SK-N-SH treated with all-trans-retinoic acid at 6 μM for 48 hours (cell line): ENCODE measurements around the gene LSM14A.

Experiments used
- ATAC-seq: fragments of 200-7000 bp; cut with Tn5 transposase; 3 replicates; pipeline ENCODE4 v1.9.1; 2020; ENCODE audit warnings: mild to moderate bottlenecking, moderate library complexity
- ARNTL ChIP-seq: fragments of 450-650 bp; formaldehyde crosslinking; IDR thresholded peaks from 2 replicates; pipeline ENCODE4 v1.5.0; 2020; ENCODE audit warnings: low read depth, mild to moderate bottlenecking, moderate library complexity, borderline replicate concordance
- BACH2 ChIP-seq: fragments of 250-450 bp; sonication (Bioruptor Pico); IDR thresholded peaks from 2 replicates; pipeline ENCODE4 v1.9.0; 2021; ENCODE audit warnings: mild to moderate bottlenecking, borderline replicate concordance
- CSDC2 ChIP-seq: fragments of 250-450 bp; sonication (Bioruptor Pico); IDR thresholded peaks from 2 replicates; pipeline ENCODE4 v1.5.0; 2020; ENCODE audit warnings: mild to moderate bottlenecking, moderate library complexity
- ESRRG ChIP-seq: fragments of 250-450 bp; sonication (Bioruptor Pico); IDR thresholded peaks from 2 replicates; pipeline ENCODE4 v1.6.1; 2021; ENCODE audit warnings: mild to moderate bottlenecking
- ISL1 ChIP-seq: fragments of 250-450 bp; sonication (Bioruptor Pico); IDR thresholded peaks from 2 replicates; pipeline ENCODE4 v2.1.2; 2022; ENCODE audit warnings: mild to moderate bottlenecking, moderate library complexity
- OSR1 ChIP-seq: fragments of 250-450 bp; sonication (Bioruptor Pico); IDR thresholded peaks from 2 replicates; pipeline ENCODE4 v1.8.0; 2022; ENCODE audit warnings: moderate library complexity, mild to moderate bottlenecking, inconsistent platforms
- PPARA ChIP-seq: fragments of 250-450 bp; sonication (Bioruptor Pico); IDR thresholded peaks from 2 replicates; pipeline ENCODE4 v1.5.0; 2020; ENCODE audit warnings: mild to moderate bottlenecking, borderline replicate concordance
- RARB ChIP-seq: fragments of 250-450 bp; sonication (Bioruptor Pico); IDR thresholded peaks from 2 replicates; pipeline ENCODE4 v1.8.0; 2021; ENCODE audit warnings: mild to moderate bottlenecking, moderate library complexity
- SNAI2 ChIP-seq: fragments of 250-450 bp; sonication (Bioruptor Pico); IDR thresholded peaks from 2 replicates; pipeline ENCODE4 v1.5.0; 2020; ENCODE audit warnings: mild to moderate bottlenecking, moderate library complexity
- TCF4 ChIP-seq: fragments of 250-450 bp; sonication (Bioruptor Pico); IDR thresholded peaks from 2 replicates; pipeline ENCODE4 v1.8.0; 2021; ENCODE audit warnings: mild to moderate bottlenecking, moderate library complexity, borderline replicate concordance
- ZC3H10 ChIP-seq: fragments of 250-450 bp; sonication (Bioruptor Pico); IDR thresholded peaks from 2 replicates; pipeline ENCODE4 v1.5.1; 2021; ENCODE audit warnings: mild to moderate bottlenecking, moderate library complexity
- ZFP3 ChIP-seq: fragments of 250-450 bp; sonication (Bioruptor Pico); IDR thresholded peaks from 2 replicates; pipeline ENCODE4 v1.5.0; 2020; ENCODE audit warnings: mild to moderate bottlenecking, moderate library complexity
- ZFP30 ChIP-seq: fragments of 450-650 bp; formaldehyde crosslinking; IDR thresholded peaks from 2 replicates; pipeline ENCODE4 v1.5.0; 2022; ENCODE audit warnings: mild to moderate bottlenecking, moderate library complexity
- ZNF70 ChIP-seq: fragments of 450-650 bp; formaldehyde crosslinking; IDR thresholded peaks from 2 replicates; pipeline ENCODE4 v1.5.0; 2020; ENCODE audit warnings: mild to moderate bottlenecking, moderate library complexity
- ZNF8 ChIP-seq: fragments of 450-650 bp; formaldehyde crosslinking; IDR thresholded peaks from 2 replicates; pipeline ENCODE4 v1.5.0; 2020; ENCODE audit warnings: mild to moderate bottlenecking, moderate library complexity
- TF ChIP-seq, protein P1 (sequence below): fragments of 250-450 bp; sonication (Bioruptor Pico); IDR thresholded peaks from 2 replicates; pipeline ENCODE4 v1.8.0; 2021; ENCODE audit warnings: low read depth, mild to moderate bottlenecking, moderate library complexity, borderline replicate concordance
- TF ChIP-seq, protein P2 (sequence below): fragments of 250-450 bp; sonication (Bioruptor Pico); IDR thresholded peaks from 2 replicates; pipeline ENCODE4 v1.5.0; 2020; ENCODE audit warnings: mild to moderate bottlenecking, moderate library complexity
- TF ChIP-seq, protein P3 (sequence below): fragments of 250-450 bp; sonication (Bioruptor Pico); IDR thresholded peaks from 2 replicates; pipeline ENCODE4 v1.5.1; 2020; ENCODE audit warnings: low read depth, mild to moderate bottlenecking, moderate library complexity
- TF ChIP-seq, protein P4 (sequence below): fragments of 250-450 bp; sonication (Bioruptor Pico); IDR thresholded peaks from 2 replicates; pipeline ENCODE4 v1.8.0; 2020; ENCODE audit warnings: mild to moderate bottlenecking, moderate library complexity, borderline replicate concordance

Gene LSM14A

DNA sequence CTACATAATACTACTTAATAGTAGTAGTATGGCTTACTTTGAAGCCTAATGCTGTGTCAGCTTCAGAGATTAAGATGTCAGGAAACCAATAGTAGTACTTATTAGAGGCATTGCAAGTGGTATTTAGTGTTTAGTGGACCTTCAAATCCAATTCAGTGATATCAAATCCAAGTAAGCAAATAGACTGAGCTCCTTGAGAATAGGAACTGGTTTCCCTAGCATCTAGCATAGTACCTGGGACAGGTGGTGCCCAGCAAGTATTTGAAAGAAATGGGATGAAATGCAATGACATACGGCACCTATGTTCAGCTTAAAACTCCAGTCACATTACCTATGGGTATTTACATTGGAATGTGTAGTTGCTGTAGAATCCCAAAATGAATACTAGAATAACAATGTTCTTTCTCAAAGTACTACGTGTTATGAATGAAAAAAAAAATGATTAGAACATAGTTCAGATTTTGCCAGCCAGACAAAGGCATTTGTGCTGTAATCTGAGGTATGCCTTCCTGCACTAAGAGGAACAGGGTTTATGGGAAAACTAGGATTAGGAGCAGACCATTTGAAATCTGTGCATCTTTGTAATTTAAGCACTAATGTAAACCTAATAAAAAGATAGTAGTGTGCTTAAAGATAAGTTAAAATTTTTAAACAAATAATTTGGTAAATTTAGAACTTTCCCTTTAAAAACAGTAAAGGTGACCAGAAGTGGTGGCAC, 17.1 kb downstream of the LSM14A start (continued):
- TF ChIP-seq, protein P1, sequence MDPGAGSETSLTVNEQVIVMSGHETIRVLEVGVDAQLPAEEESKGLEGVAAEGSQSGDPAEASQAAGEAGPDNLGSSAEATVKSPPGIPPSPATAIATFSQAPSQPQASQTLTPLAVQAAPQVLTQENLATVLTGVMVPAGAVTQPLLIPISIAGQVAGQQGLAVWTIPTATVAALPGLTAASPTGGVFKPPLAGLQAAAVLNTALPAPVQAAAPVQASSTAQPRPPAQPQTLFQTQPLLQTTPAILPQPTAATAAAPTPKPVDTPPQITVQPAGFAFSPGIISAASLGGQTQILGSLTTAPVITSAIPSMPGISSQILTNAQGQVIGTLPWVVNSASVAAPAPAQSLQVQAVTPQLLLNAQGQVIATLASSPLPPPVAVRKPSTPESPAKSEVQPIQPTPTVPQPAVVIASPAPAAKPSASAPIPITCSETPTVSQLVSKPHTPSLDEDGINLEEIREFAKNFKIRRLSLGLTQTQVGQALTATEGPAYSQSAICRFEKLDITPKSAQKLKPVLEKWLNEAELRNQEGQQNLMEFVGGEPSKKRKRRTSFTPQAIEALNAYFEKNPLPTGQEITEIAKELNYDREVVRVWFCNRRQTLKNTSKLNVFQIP (CRISPR knock-in tag): no peak
- TF ChIP-seq ZNF8 (CRISPR knock-in tag) (no peak), ISL1 (CRISPR knock-in tag) (no peak), PPARA (CRISPR knock-in tag) (no peak), TCF4 (CRISPR knock-in tag) (no peak), BACH2 (CRISPR knock-in tag) (no peak), OSR1 (CRISPR knock-in tag) (no peak), CSDC2 (CRISPR knock-in tag) (no peak), ZC3H10 (CRISPR knock-in tag) (no peak)
- TF ChIP-seq, all 23 proteins: peak for 0

DNA sequence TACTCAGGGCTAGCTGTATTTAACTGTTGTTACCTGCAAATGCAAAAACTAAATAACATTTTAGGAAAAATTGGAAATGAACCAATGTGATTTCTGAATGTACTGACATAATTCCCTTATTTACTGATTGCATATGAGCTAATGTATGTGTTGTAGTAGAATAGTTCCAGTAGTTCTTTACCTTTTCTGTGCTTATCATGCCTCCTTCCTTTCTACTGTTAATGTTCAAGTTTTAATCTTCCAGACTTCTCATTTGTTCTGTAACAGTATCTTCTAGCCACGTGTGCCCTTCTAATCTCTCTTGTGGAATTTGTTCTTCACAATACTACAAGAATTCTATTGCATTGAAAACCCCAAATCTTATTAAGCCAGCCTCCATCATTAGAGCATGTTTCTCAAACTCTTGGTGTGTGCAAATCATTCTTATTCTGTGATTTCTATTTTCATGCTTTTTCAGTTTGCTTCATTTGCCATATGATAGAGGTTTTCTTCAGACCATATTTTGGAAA, 17.7 kb downstream of the LSM14A start:
- TF ChIP-seq ZFP3 (CRISPR knock-in tag) (no peak), PPARA (CRISPR knock-in tag) (no peak), RARB (CRISPR knock-in tag) (no peak), ARNTL (CRISPR knock-in tag) (no peak), ZNF70 (CRISPR knock-in tag) (no peak), BACH2 (CRISPR knock-in tag) (no peak), SNAI2 (CRISPR knock-in tag) (no peak), ISL1 (CRISPR knock-in tag) (no peak), ESRRG (CRISPR knock-in tag) (no peak), CSDC2 (CRISPR knock-in tag) (no peak)
- TF ChIP-seq, protein P2, sequence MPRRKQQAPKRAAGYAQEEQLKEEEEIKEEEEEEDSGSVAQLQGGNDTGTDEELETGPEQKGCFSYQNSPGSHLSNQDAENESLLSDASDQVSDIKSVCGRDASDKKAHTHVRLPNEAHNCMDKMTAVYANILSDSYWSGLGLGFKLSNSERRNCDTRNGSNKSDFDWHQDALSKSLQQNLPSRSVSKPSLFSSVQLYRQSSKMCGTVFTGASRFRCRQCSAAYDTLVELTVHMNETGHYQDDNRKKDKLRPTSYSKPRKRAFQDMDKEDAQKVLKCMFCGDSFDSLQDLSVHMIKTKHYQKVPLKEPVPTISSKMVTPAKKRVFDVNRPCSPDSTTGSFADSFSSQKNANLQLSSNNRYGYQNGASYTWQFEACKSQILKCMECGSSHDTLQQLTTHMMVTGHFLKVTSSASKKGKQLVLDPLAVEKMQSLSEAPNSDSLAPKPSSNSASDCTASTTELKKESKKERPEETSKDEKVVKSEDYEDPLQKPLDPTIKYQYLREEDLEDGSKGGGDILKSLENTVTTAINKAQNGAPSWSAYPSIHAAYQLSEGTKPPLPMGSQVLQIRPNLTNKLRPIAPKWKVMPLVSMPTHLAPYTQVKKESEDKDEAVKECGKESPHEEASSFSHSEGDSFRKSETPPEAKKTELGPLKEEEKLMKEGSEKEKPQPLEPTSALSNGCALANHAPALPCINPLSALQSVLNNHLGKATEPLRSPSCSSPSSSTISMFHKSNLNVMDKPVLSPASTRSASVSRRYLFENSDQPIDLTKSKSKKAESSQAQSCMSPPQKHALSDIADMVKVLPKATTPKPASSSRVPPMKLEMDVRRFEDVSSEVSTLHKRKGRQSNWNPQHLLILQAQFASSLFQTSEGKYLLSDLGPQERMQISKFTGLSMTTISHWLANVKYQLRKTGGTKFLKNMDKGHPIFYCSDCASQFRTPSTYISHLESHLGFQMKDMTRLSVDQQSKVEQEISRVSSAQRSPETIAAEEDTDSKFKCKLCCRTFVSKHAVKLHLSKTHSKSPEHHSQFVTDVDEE (CRISPR knock-in tag): no peak
- ATAC-seq: no peak

DNA sequence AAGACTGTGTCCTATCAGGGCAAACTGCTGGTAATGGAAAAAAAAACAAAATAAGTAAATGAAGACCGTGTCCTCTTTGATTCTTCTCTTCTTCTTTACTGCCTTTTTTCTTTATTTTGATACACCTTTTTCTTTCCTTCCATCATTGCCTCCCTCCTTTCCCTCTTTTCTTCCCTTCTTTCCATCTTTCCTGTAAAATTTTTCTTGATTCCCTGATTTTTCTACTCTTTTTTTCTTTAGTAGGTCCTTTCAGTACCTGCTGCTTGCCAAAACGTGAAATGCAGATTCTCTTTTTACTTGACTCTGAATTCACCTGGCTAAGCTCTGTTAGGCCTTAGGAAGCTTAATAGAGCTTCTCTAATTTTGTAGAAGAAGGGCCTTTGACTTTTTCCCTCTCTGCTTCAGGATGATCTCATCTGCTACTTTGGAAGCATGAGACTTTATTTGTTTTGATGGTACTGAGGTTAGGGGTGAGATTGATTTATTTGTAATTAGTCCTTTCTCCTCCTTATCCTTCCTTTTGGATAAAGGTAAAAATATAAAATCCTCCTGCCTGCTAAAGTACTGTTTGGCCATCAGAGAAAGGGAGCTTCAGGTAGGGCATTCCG, 19.2 kb downstream of the LSM14A start:
- ATAC-seq: no peak
- no peak for TF ChIP-seq ZFP3 (CRISPR knock-in tag)
- no peak for TF ChIP-seq SNAI2 (CRISPR knock-in tag)
- no peak for TF ChIP-seq ZC3H10 (CRISPR knock-in tag)
- TF ChIP-seq, all 23 proteins: peak for 0

DNA sequence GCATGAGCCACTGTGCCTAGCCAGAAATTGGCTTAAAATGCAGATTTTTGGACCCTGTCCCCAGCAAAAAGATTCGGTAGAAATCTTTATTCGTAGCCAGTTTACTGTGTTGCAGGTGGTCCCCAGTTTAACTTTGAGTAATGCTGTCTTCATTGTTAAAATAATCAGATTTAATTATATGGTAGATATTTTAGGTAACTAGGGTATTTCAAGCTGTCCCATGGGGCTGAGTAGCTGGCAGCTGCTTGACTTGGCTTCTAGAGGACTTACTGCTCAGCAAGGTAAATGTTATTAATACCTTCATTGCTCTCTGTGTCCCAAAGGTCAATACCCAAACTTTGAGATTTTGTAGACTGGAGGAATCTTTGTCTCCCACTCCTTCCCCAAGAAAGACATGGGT, 21.1 kb downstream of the LSM14A start:
- TF ChIP-seq ISL1 (CRISPR knock-in tag): no peak
- no peak for TF ChIP-seq CSDC2 (CRISPR knock-in tag)
- TF ChIP-seq, protein P3, sequence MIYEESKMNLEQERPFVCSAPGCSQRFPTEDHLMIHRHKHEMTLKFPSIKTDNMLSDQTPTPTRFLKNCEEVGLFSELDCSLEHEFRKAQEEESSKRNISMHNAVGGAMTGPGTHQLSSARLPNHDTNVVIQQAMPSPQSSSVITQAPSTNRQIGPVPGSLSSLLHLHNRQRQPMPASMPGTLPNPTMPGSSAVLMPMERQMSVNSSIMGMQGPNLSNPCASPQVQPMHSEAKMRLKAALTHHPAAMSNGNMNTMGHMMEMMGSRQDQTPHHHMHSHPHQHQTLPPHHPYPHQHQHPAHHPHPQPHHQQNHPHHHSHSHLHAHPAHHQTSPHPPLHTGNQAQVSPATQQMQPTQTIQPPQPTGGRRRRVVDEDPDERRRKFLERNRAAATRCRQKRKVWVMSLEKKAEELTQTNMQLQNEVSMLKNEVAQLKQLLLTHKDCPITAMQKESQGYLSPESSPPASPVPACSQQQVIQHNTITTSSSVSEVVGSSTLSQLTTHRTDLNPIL (CRISPR knock-in tag): no peak
- TF ChIP-seq, protein P1 (CRISPR knock-in tag): no peak
- no peak for TF ChIP-seq SNAI2 (CRISPR knock-in tag)
- no peak for TF ChIP-seq ZFP30 (CRISPR knock-in tag)
- TF ChIP-seq ESRRG (CRISPR knock-in tag): no peak
- no peak for TF ChIP-seq PPARA (CRISPR knock-in tag)
- TF ChIP-seq, protein P4, sequence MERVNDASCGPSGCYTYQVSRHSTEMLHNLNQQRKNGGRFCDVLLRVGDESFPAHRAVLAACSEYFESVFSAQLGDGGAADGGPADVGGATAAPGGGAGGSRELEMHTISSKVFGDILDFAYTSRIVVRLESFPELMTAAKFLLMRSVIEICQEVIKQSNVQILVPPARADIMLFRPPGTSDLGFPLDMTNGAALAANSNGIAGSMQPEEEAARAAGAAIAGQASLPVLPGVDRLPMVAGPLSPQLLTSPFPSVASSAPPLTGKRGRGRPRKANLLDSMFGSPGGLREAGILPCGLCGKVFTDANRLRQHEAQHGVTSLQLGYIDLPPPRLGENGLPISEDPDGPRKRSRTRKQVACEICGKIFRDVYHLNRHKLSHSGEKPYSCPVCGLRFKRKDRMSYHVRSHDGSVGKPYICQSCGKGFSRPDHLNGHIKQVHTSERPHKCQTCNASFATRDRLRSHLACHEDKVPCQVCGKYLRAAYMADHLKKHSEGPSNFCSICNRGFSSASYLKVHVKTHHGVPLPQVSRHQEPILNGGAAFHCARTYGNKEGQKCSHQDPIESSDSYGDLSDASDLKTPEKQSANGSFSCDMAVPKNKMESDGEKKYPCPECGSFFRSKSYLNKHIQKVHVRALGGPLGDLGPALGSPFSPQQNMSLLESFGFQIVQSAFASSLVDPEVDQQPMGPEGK (CRISPR knock-in tag): no peak
- no peak for TF ChIP-seq TCF4 (CRISPR knock-in tag)
- TF ChIP-seq ZFP3 (CRISPR knock-in tag): no peak
- no peak for TF ChIP-seq ARNTL (CRISPR knock-in tag)
- ATAC-seq: no peak
